Measurements from ENCODE around the gene C1orf87. TPM values are rescaled to one million over a fixed set of nuclear protein-coding genes. Genes with fewer than 3 reads are reported as not detected.

The C1orf87 gene
- total RNA-seq, 1 experiment from 2014 or later = 0.33 TPM

DNA sequence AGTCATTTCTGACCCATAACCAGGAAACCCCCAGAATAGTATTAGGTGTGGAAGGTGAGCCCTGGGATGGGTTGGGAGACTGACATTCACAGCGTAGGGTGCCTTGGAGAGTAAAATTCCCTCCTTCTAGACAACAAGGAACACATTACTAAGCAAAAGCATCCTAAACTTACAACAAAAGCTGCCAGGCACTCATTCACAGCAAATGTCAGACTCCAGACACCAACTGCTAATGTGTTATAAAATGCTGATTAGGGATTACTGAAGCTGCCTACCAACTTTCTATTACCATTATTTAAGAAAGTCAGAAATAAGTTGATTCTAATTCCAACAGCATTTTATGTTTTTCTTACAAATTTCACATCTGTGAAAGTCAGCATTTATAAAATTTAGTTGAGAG, 40.0 kb upstream of the C1orf87 start:
- Histone ChIP-seq H3K27me3 (ENCODE audit: insufficient read depth, low read length) (no peaks in the 10 kb centered on the region), H4K20me1 (ENCODE audit: control insufficient read depth, insufficient read depth, insufficient read length) (no peaks in the 10 kb centered on the region), H2BK5ac (ENCODE audit: insufficient read length, low read length) (no peak overlapping the region), H3K4me2 (ENCODE audit: insufficient read depth, insufficient read length, low read length) (no peak overlapping the region), H2BK15ac (ENCODE audit: low read depth, low read length) (no peak overlapping the region), H3K4me1 (ENCODE audit: insufficient read depth, low read length) (no peaks in the 10 kb centered on the region), H3K18ac (ENCODE audit: insufficient read length, low read depth, low read length) (no peak overlapping the region), H3K79me1 (ENCODE audit: insufficient read depth, low read depth, low read length, poor library complexity, severe bottlenecking) (no peaks in the 10 kb centered on the region), H3K23me2 (ENCODE audit: insufficient read length, low read depth, low read length, poor library complexity, severe bottlenecking) (no peaks in the 10 kb centered on the region), H4K5ac (ENCODE audit: insufficient read length, low read depth, low read length) (no peak overlapping the region), H3K9me3 (ENCODE audit: control insufficient read depth, low read depth, low read length) (no peaks in the 10 kb centered on the region), H3K23ac (ENCODE audit: insufficient read length, low read depth, low read length) (no peak overlapping the region), H3K79me2 (ENCODE audit: insufficient read depth, low read length) (no peaks in the 10 kb centered on the region), H4K91ac (ENCODE audit: insufficient read length, low read depth, low read length) (no peak overlapping the region), H3K4ac (ENCODE audit: low read depth, low read length) (no peak overlapping the region), H3K56ac (ENCODE audit: insufficient read length, low read depth, low read length) (no peak overlapping the region), H2BK12ac (ENCODE audit: insufficient read length, low read depth, low read length) (no peak overlapping the region), H2BK20ac (ENCODE audit: low read depth, low read length, poor library complexity, severe bottlenecking) (no peak overlapping the region), H4K8ac (replicated peaks; ENCODE audit: insufficient read length, low read depth, low read length) (no peak overlapping the region), H2AK5ac (ENCODE audit: insufficient read length, low read length) (no peak overlapping the region), H3K27ac (ENCODE audit: insufficient read length, low read depth, low read length) (no peak overlapping the region), H3T11ph (ENCODE audit: low read length) (no peak overlapping the region), H2BK120ac (ENCODE audit: low read depth, low read length, poor library complexity, severe bottlenecking) (no peak overlapping the region), H2AFZ (ENCODE audit: low read length) (no peak overlapping the region), H3K14ac (ENCODE audit: insufficient read depth, low read length) (no peak overlapping the region), H3K9ac (ENCODE audit: extremely low read depth, insufficient read length, low read length) (no peak overlapping the region)
- no peaks in the 10 kb centered on the region for H3K27me3 Mint-ChIP-seq (ENCODE audit: low read depth)
- TF ChIP-seq, protein P1, sequence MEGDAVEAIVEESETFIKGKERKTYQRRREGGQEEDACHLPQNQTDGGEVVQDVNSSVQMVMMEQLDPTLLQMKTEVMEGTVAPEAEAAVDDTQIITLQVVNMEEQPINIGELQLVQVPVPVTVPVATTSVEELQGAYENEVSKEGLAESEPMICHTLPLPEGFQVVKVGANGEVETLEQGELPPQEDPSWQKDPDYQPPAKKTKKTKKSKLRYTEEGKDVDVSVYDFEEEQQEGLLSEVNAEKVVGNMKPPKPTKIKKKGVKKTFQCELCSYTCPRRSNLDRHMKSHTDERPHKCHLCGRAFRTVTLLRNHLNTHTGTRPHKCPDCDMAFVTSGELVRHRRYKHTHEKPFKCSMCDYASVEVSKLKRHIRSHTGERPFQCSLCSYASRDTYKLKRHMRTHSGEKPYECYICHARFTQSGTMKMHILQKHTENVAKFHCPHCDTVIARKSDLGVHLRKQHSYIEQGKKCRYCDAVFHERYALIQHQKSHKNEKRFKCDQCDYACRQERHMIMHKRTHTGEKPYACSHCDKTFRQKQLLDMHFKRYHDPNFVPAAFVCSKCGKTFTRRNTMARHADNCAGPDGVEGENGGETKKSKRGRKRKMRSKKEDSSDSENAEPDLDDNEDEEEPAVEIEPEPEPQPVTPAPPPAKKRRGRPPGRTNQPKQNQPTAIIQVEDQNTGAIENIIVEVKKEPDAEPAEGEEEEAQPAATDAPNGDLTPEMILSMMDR (conservative IDR thresholded peaks at IDR 0.05) = no peak
- no peak overlapping the region for H3K4me3 Mint-ChIP-seq
- no peak for DNase-seq
- peaks cover 7 to 9% of the 10 kb centered on the region in 2 experiments for H3K4me1 Mint-ChIP-seq
- WGBS (ENCODE audit: extremely low coverage, insufficient read length, low lambda C conversion rate) = no CpG with 5 or more reads among the region's 1 CpG
- H3K9me3 Mint-ChIP-seq = no peaks in the 10 kb centered on the region; a peak in 1 of 5 replicates
- H3K36me3 Mint-ChIP-seq (ENCODE audit: insufficient read depth in 1 of 3, low read depth in 3 of 3) = no peaks in the 10 kb centered on the region; a peak in 1 of 7 replicates
- H3K27ac Mint-ChIP-seq = no peak overlapping the region
